HG03135 (cell line): ENCODE data around the gene NWD2.
"Not testable (repeated sequence)": the region's sequence is repeated elsewhere in the genome, so short reads cannot be mapped to it uniquely, and the experiment has no call there.

Experiments
- ATAC-seq: cut with Tn5 transposase; IDR thresholded peaks from one replicate; pipeline ENCODE4 v1.9.1; 2021; ENCODE audit warnings: mild to moderate bottlenecking, moderate library complexity; ENCODE audit not compliant: unreplicated experiment

NWD2 gene, protein sequence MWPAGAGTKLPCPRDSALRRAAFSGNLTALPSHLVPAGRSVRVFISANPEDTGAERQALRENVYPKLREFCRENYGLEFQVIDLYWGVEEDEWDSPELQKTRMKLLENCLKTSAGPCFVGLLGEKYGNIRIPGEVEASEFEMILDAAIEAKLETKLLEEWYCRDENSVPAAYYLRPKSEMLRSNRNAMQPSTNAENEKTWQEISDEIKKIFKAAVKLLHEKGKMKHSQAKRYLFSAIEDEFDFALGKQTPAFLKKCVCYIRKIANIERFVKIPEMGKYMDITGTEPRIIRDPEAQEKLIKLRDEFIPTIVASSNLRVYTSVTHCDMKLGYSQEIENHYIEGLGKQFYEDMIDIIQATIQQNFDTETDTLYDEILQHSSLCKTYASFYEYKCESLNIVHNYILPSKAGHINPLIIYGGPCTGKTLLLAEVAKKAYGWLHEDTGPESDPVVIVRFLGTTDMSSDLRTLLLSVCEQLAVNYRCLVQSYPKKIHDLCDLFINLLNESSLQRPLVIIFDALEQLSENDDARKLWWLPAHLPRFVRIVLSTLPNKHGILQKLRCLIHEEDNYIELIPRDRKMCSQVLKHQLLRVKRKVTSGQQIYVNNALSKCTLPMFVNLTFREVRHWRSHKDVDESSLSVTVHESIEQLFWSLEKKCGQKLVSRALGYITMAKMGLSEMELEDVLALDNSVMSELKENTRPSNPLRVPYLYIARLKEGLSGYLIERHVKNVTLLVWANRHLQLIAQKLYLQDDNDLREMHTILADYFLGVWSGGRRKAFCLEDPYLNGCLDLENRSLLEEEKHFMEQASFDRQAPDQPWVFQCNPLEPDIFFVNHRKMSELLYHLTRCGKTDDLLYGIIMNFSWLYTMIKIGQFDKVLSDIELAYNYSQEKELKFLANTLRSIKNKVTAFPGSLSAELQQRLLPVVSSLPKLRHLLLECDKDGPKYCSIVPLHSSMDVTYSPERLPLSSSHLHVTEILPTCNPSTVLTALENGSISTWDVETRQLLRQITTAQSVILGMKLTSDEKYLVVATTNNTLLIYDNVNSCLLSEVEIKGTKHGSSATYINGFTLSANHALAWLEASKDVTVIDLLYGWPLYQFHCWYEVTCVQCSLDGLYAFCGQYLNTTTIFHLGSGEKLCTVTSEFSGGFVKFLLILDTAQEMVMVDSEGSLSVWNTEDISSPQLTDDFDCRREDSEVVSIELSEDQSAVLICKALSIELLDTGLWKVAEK (N-terminal part only)

DNA sequence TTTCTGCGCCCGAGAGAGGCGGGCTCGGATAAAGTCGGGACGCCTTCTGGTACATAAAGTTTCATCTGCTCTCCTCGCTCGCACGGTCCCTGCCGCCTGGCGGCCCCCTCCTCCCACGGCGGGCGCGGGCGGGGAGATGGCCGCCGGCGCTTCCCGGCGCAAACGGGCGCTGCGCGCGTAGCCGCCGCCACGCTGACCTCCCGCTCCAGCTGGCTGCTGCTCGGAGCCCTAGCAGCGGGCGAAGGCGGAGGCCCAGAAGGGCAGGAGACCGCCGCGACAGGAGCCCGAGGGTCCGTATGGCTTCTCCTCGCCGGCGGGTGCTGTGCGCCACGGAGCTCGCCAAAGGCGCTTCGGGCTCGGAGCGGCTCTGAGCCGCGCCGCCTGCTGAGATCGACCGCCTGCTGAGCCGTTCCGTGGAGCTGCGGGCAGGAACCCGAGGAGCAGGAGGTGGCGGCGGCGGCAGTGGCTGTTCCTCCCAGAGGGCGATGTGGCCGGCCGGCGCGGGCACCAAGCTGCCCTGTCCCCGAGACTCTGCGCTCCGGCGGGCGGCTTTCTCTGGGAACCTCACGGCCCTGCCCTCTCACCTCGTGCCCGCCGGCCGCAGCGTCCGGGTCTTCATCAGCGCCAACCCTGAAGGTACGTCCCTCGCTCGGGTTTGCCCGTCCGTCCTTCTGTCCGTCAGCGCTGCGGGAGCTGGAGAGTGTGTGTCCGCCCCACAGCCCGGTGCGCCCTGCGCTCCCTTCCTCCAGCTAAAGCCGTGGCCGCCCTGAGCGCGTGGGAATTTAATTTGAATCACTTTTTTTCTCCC lies at the start of gene NWD2:
Gene NWD2 (plus strand): TSS at position 161 of the 808 bp plus-strand sequence. CDS start 325 bp downstream, at position 486.
- ATAC-seq = no peak

DNA sequence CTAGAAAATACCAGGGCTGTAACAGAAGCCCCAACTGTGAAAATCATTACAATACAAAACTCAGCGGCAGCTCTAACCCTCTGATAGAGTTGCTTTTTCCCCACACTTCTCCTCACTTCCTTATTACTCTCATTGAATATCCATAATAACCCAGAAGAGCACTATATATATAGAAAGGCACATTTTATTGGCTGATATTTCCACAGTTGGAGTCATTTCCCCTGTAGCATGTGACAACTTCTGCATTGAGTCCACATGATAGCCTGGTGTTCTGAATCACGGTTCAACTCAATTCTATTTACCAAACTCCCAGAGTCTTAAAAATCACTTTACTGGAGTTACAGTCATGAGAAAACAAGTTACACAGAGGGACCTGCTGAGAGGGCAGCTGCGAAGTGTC lies 46.6 kb upstream of the NWD2 start:
- ATAC-seq = no peak

DNA sequence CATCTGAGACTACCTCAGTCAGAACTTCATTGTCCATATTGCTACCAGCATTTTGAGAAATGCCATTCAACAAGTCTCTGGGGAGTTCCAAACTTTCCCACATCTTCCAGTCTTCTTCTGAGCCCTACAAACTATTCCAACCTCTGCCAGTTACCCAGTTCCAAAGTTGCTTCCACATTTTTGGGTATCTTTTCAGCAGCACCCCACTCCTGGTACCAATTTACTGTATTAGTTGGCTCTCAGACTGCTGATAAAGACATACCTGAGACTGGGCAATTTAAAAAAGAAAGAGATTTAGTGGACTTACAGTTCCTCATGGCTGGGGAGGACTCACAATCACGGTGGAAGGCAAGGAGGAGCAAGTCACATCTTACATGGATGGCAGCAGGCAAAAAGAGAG lies 39.8 kb upstream of the NWD2 start:
- not testable (repeated sequence) for ATAC-seq

DNA sequence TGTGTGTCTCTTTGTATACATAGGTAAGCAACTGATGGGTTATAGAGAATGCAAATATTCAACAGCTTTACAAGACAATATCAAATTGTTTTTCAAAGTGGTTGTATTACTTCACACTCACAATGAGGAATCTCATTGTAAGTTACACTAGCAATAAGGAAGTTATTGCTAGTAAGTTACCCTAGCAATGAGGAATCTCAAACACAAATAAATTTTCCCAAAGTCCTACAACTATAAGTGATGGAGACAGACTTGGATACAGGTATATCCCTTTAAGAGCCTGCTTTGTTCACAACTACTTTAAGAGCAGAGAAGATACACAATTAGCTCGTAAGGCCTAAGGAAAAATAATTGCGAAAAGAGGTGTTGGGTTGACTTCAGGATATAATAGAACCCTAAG lies 28.3 kb upstream of the NWD2 start:
- no peak for ATAC-seq

DNA sequence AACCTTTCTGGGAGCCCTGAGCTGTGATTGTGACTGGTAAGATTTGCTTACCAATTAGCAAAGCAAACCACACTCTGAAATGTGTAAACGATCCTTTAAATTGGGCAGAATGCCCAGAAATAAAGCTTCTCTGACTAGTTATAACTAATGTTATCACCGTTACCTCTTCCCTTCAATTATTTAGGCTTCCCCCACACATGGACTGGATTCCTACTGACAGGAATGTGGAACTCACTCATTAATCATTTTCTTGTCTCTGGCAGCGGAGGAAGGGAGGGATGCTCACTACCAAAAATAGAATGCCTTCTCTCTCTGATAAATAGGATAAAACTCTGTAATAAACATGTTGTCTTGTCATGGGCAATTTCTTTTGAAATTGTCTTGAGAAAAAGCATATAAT lies 25.3 kb upstream of the NWD2 start:
- no peak for ATAC-seq

DNA sequence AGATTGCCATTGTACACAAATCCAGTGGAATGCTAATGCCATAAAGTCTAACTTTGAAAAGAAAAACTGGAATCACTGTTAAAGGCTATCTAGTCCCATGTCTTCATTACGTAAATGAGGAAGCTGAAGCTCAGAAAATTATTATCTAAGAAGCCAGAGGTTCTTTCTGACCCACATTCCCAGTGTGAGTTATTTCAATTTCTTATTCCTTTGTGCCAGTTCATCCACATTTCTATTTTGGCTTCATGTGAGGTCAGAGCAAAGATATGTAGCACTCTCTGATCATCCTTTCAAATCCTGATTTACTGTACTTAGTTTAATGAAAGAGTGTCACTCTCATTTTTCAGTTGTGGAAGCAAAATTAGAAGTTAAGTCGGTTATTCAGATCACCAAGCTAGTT lies 24.6 kb upstream of the NWD2 start:
- no peak for ATAC-seq

DNA sequence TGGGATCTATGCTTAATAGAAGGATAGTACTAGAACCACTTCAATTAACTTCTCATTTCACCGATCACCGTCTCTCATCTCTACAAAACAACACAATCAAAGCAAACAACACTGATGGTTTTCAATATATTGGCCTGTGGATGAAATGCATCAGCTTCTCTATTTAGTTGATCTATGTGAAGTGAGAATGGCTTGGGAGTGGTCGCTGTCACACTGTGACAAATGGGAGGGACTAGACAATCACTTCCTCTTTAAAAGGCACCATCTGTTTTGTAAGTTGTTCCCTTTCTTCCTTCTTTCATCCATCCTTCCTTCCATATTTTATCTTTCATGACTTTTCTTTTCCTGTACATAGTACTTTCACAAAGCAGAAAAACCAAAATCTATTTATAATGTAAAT lies 23.9 kb upstream of the NWD2 start:
- ATAC-seq = no peak

DNA sequence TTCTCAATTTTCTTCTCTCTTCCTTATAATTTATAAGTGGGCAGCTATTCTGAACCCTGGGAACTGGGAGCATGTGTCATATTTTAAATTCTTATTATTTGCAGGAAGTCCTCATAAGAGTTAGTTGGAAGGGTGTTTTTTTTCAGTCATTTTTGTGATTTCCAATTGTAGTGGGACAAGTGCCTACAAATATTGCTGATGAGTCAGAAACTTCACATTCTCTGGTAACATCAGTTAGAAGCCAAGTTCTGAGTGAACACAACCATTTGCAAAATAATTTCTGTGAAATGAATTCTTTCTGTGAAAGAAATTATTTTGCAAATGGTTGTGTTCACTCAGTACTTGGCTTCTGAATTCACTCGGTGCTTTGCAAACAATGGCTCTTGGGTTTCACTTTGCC lies 20.8 kb upstream of the NWD2 start:
- no peak for ATAC-seq

DNA sequence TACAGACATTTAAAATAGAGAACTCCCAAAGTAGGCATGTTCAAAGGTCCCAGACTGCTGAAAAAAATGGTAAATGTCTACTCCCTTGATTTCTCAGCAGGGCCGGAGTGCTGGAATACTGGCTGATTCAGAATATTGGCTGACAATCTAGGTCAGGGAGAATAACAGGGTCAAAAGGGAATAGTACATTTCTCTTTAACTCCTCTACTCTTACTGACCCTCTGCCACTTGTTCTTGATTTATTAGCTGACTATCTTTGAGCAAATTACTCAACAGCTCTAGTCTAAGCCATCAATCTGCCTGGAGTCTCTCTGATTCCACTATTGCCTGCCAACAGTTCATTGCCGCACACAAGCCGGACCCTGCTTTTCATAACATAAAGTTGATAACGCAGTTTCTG lies 19.7 kb upstream of the NWD2 start:
- ATAC-seq = no peak

DNA sequence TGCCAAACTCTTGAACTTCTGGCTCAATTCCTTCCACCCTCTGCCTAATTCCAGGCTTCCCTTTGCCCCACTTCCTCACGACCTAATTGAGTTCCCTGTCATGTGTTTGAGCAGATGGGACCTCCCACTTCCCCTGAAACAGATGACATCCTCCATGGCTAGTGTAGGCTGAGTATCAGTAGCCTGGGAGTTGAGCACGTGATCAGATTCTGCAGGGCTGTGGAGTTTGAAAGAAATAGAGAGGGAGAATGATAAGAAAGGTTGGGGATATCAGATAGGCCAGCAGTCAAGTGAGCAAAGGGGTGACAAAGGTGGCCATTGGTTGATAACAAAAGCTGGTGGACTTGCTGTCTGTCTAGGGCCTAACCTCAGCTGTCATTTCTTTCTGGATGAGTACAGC lies 18.8 kb upstream of the NWD2 start:
- no peak for ATAC-seq

DNA sequence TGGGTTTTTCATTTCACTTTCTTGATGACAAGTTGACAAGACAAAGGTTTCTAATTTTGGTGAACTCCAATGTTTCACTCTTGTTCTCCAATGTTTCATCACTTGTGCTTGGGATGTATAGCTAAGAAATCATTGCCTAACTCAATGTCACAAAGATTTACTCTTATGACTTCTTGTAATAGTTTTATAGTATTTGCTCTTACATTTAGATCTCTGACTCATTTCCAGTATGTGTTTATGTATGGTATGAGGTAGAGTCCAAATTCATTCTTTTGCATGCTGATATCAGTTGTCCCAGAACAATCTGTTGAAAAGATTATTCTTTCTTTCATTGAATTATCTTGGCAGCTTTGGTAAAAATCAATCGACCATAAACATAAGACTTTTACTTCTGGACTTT lies 12.2 kb upstream of the NWD2 start:
- ATAC-seq = no peak

DNA sequence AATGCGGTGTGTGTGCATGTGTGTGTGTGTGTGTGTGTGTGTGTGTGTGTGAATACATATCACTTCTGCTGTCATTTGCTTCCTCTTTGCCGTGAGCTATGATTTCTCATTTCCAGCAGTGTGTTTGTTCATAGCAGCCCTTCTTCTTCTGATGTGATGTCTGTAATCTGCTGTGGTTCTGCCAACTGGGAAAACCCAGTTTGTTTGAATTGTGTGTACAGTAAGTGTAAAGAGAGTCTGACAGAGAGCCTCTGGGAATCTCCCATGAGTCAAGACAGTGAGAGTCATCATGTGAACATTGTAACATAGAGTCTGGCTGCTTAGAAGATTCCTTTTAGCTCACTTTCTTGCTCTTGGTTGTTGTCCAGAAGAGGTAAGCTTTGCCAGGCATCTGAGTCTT lies 8.4 kb upstream of the NWD2 start:
- no peak for ATAC-seq

DNA sequence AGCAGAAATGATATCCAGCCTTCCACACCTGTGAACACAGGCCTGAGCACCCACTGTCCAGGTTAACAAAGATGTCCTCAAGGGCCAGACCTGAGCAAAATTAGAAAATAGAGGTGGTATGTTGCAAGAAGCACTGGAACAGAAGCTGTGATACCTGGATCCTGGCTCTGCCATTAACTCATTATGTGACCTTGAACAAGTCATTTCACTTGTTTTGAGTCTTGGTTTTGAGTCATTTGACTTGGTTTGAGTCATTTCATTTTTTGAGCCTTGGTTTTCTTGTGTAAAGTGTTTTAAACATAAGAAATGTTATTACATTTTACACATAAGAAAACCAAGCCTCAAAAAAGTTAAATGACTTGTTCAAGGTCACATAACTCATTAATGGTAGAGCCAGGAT lies 2.9 kb upstream of the NWD2 start:
- no peak for ATAC-seq

DNA sequence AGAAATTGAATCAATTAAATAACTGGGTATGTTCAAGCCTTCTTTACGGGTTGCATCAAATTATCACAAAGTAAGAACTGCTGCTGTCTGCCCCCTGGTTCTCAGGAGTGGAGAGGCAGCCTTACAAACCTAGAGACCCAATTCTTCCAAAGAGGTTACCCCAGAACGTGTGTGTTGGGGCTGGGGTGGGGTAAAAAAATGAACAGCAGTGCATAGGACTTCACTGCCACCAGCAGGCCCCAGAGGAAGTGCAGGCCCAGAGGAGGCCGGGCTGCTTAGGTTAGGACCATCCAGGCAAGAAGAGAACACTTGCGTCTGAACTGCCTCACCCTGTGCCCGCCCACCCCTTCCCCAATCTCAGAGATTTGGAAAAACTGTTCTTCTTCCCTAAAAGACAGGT lies 1.5 kb upstream of the NWD2 start:
- ATAC-seq = no peak

DNA sequence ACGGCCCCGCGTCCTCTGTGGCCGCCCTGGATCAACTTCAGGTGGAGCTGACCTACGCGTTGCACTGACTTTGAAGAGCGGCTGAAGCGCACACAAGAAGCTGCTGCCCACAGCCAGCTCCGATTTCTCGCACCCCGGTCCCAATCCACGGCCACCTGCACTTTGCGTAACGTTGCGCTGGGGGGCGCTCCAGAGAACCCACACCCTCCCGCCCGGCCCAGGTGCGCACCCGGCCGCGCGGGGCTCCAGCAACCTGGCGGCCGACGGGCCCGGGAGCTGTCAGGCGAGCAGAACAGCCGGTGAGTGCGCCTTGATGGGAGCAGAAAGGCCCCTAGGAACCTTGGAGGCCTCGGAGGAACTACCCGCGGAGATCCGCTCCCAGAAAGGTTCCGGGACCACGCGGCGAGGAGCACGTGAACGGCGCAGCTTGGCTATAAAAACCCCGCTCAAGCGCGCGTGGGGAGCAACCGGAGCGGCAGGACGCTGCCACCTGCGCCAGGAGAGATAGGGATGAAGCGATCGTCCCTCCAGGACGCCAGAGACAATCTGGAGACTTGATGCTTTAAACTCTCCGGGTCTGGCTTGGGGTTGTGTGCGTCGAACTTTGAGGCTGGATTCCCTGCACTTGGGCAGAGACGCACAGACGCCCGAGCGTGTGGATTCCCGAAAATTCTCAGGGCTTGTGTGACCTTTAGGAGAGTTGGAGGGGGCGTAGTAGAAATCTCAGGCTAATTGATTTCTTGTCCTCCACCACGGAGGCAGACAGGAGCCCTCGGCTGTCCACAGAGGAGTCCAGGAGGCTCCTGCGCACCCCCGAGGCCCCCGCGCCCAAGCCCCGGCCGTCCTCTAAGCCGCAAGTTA lies 591 bp upstream of the NWD2 start:
- ATAC-seq = no peak

DNA sequence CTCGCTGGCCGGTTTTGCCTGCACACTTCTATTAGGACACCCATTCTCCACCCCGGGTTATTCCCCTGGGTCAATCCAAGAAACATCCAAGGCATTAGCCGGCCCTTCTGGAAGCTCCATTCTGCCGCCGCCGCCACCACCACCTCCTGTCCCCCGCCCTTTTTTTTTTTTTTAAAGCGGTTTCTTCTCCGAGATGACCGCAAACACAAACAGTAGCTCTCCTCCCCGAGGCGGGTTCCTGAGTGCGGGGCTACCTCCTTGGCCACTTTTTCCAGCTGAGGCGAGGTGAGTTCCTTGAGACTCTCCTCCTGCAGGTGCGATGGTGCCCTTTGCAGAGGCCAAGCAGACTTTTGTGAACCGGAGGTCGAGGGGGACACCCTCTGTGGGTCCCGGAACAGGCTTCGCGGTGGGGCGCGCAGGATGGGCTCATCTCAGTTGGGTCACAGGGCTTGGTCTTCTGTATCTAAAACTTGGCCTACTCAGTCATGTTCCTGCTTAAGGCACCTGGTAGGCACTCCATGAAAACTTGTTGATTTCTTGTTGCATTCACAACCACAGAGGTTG lies 930 bp downstream of the NWD2 start:
- no peak for ATAC-seq

DNA sequence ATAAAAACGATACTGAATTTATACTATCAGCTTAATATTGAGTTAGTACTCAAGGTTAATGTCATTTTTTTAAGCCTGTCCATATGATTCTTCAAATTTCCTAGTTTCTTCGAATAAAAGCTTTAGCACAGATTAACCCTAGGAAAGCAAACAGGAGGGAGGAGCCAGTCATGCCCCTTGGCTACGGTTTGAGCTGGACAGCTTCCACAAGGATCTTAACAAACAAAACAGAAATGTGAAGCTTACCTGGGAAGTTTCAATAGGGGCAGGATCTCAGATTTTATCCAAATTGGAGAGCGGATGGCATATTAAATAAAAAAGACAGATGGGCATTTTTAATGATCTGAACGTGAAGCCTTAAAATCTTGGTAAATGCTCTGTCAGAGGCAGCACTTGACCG lies 2.3 kb downstream of the NWD2 start:
- no peak for ATAC-seq

DNA sequence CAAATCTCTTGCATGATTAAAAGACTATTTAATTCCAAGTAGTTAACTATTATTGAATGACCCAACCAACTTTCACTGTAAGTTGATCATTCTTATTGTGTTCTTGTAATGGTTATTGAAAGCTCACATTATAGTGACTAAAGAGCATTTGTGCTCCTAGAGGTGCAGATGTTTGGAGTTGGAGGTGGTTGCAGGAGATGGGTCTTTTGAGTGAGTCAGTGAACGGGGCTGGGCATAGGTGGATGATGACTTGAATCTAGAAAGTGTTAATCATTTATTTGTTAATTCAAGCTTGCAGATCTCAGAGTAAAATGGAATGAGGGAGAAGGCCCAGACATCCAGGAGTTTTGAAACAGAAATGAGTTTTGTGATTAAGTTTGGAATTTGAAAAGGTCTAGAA lies 13.7 kb downstream of the NWD2 start:
- ATAC-seq = no peak

DNA sequence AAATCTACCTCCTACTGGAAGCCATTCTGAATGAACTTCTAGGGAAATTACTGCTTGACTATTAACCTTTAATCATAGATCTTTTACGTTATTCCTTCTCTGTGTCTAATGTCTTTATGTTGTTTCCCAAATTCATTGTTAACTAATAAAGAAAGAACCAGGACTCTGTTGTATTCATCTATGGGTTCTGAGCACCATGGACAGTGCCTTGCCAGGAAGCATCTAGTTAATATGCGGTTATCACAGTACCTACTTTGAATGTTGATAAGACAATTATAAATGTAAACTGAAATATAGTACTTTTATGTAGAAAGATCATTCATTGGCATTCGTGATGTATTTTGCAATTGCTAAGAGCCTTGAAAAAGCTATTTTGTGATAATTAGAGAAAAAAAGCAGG lies 23.8 kb downstream of the NWD2 start:
- no peak for ATAC-seq
